Measurements from ENCODE around the gene LRRC63.
"Not testable (repeated sequence)": the region's sequence is repeated elsewhere in the genome, so short reads cannot be mapped to it uniquely, and the experiment has no call there.

Gene LRRC63

GRCh38 chr13:46213242-46213641 lies 1.5 kb downstream of the LRRC63 start:
- Histone ChIP-seq H3K18ac (ENCODE audit: low read length) (no peak overlapping the region), H4K8ac (ENCODE audit: low read depth, low read length) (no peak overlapping the region), H3K27me3 (ENCODE audit: control insufficient read depth in 3 of 3, insufficient read depth in 3 of 3, low read depth in 1 of 3, low read length in 3 of 3) (peaks cover 0 to 18% (median 0%) of the 10 kb centered on the region in 3 experiments), H3K79me1 (ENCODE audit: low read depth, low read length) (no peaks in the 10 kb centered on the region), H3K36me3 (replicated peaks in 1 of 2; ENCODE audit: control insufficient read depth in 2 of 2, insufficient read depth in 2 of 2, low read length in 2 of 2) (no peaks in the 10 kb centered on the region), H2BK12ac (ENCODE audit: low read length) (no peak overlapping the region), H2BK5ac (ENCODE audit: low read length) (no peak overlapping the region), H3K4me2 (ENCODE audit: insufficient read depth, low read length, poor library complexity, severe bottlenecking) (no peak overlapping the region), H3K14ac (ENCODE audit: low read length) (no peak overlapping the region), H3K27ac (replicated peaks; ENCODE audit: low read length) (no peak overlapping the region), H3K9ac (ENCODE audit: low read depth, low read length, poor library complexity) (no peak overlapping the region), H3K4me3 (ENCODE audit: low read length in 2 of 2) (no peak overlapping the region), H2AK5ac (ENCODE audit: low read depth, low read length) (no peak overlapping the region), H4K91ac (ENCODE audit: low read depth, low read length, poor library complexity) (no peak overlapping the region), H3K23ac (ENCODE audit: low read depth, low read length, poor library complexity) (no peak overlapping the region), H3K9me3 (replicated peaks in 1 of 2; ENCODE audit: control insufficient read depth in 2 of 2, insufficient read depth in 1 of 2, low read depth in 1 of 2, low read length in 2 of 2) (no peaks in the 10 kb centered on the region), H3K4ac (ENCODE audit: low read length) (no peak overlapping the region), H2BK120ac (ENCODE audit: low read depth, low read length) (no peak overlapping the region), H2AFZ (ENCODE audit: low read length) (no peak overlapping the region), H3K4me1 (ENCODE audit: control insufficient read depth in 2 of 2, insufficient read depth in 1 of 2, low read depth in 1 of 2, low read length in 2 of 2) (peaks cover 0 to 3% of the 10 kb centered on the region in 2 donors), H2BK15ac (ENCODE audit: low read length) (no peak overlapping the region)
- no CpG with 5 or more reads among the region's 3 CpGs for WGBS, 2 donors (ENCODE audit: extremely low coverage in 2 of 2, insufficient read length in 2 of 2, insufficient replicate concordance in 1 of 2)
- DNase-seq (ENCODE audit: low spot score): no peak

DNA sequence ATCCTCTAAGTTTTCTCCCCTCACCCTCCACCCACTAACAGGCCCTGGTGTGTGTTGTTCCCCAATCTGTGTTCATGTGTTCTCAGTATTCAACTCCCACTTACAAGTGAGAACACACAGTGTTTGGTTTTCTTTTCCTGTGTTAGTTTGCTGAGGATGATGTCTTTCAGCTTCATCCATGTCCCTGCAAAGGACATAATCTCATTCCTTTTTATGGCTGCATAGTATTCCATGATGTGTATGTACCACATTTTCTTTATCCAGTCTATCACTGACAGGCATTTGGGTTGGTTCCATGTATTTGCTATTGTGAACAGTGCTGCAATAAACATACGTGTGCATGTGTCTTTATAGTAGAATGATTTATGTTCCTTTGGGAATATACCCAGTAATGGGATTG lies 3.0 kb downstream of the LRRC63 start:
- not testable (repeated sequence) for H3K23ac ChIP-seq (ENCODE audit: low read depth, low read length, poor library complexity)

GRCh38 chr13:46220234-46220633 lies 8.5 kb downstream of the LRRC63 start:
- H2BK15ac ChIP-seq (ENCODE audit: low read length); H3K27me3 ChIP-seq (ENCODE audit: control insufficient read depth in 3 of 3, insufficient read depth in 3 of 3, low read depth in 1 of 3, low read length in 3 of 3); H3K14ac ChIP-seq (ENCODE audit: low read length); H3K79me1 ChIP-seq (ENCODE audit: low read depth, low read length); H2BK120ac ChIP-seq (ENCODE audit: low read depth, low read length); H3K23ac ChIP-seq (ENCODE audit: low read depth, low read length, poor library complexity); H3K4me2 ChIP-seq (ENCODE audit: insufficient read depth, low read length, poor library complexity, severe bottlenecking); H3K4ac ChIP-seq (ENCODE audit: low read length); H3K27ac ChIP-seq (replicated peaks; ENCODE audit: low read length); H4K8ac ChIP-seq (ENCODE audit: low read depth, low read length); H3K9me3 ChIP-seq (replicated peaks in 1 of 2; ENCODE audit: control insufficient read depth in 2 of 2, insufficient read depth in 1 of 2, low read depth in 1 of 2, low read length in 2 of 2); H2AK5ac ChIP-seq (ENCODE audit: low read depth, low read length); H3K4me3 ChIP-seq (ENCODE audit: low read length in 2 of 2); H3K36me3 ChIP-seq (replicated peaks in 1 of 2; ENCODE audit: control insufficient read depth in 2 of 2, insufficient read depth in 2 of 2, low read length in 2 of 2); H2BK12ac ChIP-seq (ENCODE audit: low read length); H3K18ac ChIP-seq (ENCODE audit: low read length); DNase-seq (ENCODE audit: low spot score); H2BK5ac ChIP-seq (ENCODE audit: low read length); H3K4me1 ChIP-seq (ENCODE audit: control insufficient read depth in 2 of 2, insufficient read depth in 1 of 2, low read depth in 1 of 2, low read length in 2 of 2); H3K9ac ChIP-seq (ENCODE audit: low read depth, low read length, poor library complexity); H4K91ac ChIP-seq (ENCODE audit: low read depth, low read length, poor library complexity): not testable (repeated sequence)
- H2AFZ ChIP-seq (ENCODE audit: low read length): peak overlapping the region; percentile 57
- WGBS, 2 donors (ENCODE audit: extremely low coverage in 2 of 2, insufficient read length in 2 of 2, insufficient replicate concordance in 1 of 2): no CpG with 5 or more reads among the region's 2 CpGs

More for the DNA sequence above, 3.0 kb downstream of the LRRC63 start:
- not testable (repeated sequence) for H2BK5ac ChIP-seq (ENCODE audit: low read length); H4K91ac ChIP-seq (ENCODE audit: low read depth, low read length, poor library complexity); H3K4me2 ChIP-seq (ENCODE audit: insufficient read depth, low read length, poor library complexity, severe bottlenecking); H3K4me1 ChIP-seq (ENCODE audit: control insufficient read depth in 2 of 2, insufficient read depth in 1 of 2, low read depth in 1 of 2, low read length in 2 of 2); DNase-seq (ENCODE audit: low spot score); H2BK15ac ChIP-seq (ENCODE audit: low read length); H3K9me3 ChIP-seq (replicated peaks in 1 of 2; ENCODE audit: control insufficient read depth in 2 of 2, insufficient read depth in 1 of 2, low read depth in 1 of 2, low read length in 2 of 2); H4K8ac ChIP-seq (ENCODE audit: low read depth, low read length); H3K27ac ChIP-seq (replicated peaks; ENCODE audit: low read length); H3K36me3 ChIP-seq (replicated peaks in 1 of 2; ENCODE audit: control insufficient read depth in 2 of 2, insufficient read depth in 2 of 2, low read length in 2 of 2); H3K18ac ChIP-seq (ENCODE audit: low read length); H3K4me3 ChIP-seq (ENCODE audit: low read length in 2 of 2); H2BK12ac ChIP-seq (ENCODE audit: low read length); H3K79me1 ChIP-seq (ENCODE audit: low read depth, low read length); H3K14ac ChIP-seq (ENCODE audit: low read length); H2AFZ ChIP-seq (ENCODE audit: low read length); H3K9ac ChIP-seq (ENCODE audit: low read depth, low read length, poor library complexity); H2BK120ac ChIP-seq (ENCODE audit: low read depth, low read length); H3K4ac ChIP-seq (ENCODE audit: low read length); H2AK5ac ChIP-seq (ENCODE audit: low read depth, low read length)
- peaks cover 0 to 18% (median 0%) of the 10 kb centered on the region in 3 experiments for H3K27me3 ChIP-seq (ENCODE audit: control insufficient read depth in 3 of 3, insufficient read depth in 3 of 3, low read depth in 1 of 3, low read length in 3 of 3)
- no CpG with 5 or more reads among the region's 1 CpG for WGBS, 2 donors (ENCODE audit: extremely low coverage in 2 of 2, insufficient read length in 2 of 2, insufficient replicate concordance in 1 of 2)

GRCh38 chr13:46229251-46229650 lies 17.5 kb downstream of the LRRC63 start:
- no peak overlapping the region for H3K9ac ChIP-seq (ENCODE audit: low read depth, low read length, poor library complexity)
- H3K18ac ChIP-seq (ENCODE audit: low read length): no peak overlapping the region
- H4K8ac ChIP-seq (ENCODE audit: low read depth, low read length): no peak overlapping the region
- no peak overlapping the region for H2AK5ac ChIP-seq (ENCODE audit: low read depth, low read length)
- no peak overlapping the region for H2AFZ ChIP-seq (ENCODE audit: low read length)
- no peak overlapping the region for H3K14ac ChIP-seq (ENCODE audit: low read length)
- H3K4ac ChIP-seq (ENCODE audit: low read length): no peak overlapping the region
- peaks cover 0 to 7% of the 10 kb centered on the region in 2 donors for H3K9me3 ChIP-seq (replicated peaks in 1 of 2; ENCODE audit: control insufficient read depth in 2 of 2, insufficient read depth in 1 of 2, low read depth in 1 of 2, low read length in 2 of 2)
- no peak overlapping the region for H2BK5ac ChIP-seq (ENCODE audit: low read length)
- WGBS, 2 donors (ENCODE audit: extremely low coverage in 2 of 2, insufficient read length in 2 of 2, insufficient replicate concordance in 1 of 2): no CpG with 5 or more reads among the region's 2 CpGs
- H4K91ac ChIP-seq (ENCODE audit: low read depth, low read length, poor library complexity): no peak overlapping the region
- H3K27ac ChIP-seq (replicated peaks; ENCODE audit: low read length): no peak overlapping the region
- peaks cover 0 to 5% (median 0%) of the 10 kb centered on the region in 3 experiments for H3K27me3 ChIP-seq (ENCODE audit: control insufficient read depth in 3 of 3, insufficient read depth in 3 of 3, low read depth in 1 of 3, low read length in 3 of 3)
- H2BK15ac ChIP-seq (ENCODE audit: low read length): no peak overlapping the region
- no peaks in the 10 kb centered on the region for H3K4me1 ChIP-seq (ENCODE audit: control insufficient read depth in 2 of 2, insufficient read depth in 1 of 2, low read depth in 1 of 2, low read length in 2 of 2)
- DNase-seq (ENCODE audit: low spot score): no peak
- H2BK12ac ChIP-seq (ENCODE audit: low read length): no peak overlapping the region
- H3K23ac ChIP-seq (ENCODE audit: low read depth, low read length, poor library complexity): no peak overlapping the region
- H2BK120ac ChIP-seq (ENCODE audit: low read depth, low read length): no peak overlapping the region
- H3K4me3 ChIP-seq (ENCODE audit: low read length in 2 of 2): no peak overlapping the region
- no peaks in the 10 kb centered on the region for H3K79me1 ChIP-seq (ENCODE audit: low read depth, low read length)
- no peak overlapping the region for H3K4me2 ChIP-seq (ENCODE audit: insufficient read depth, low read length, poor library complexity, severe bottlenecking)
- peaks cover 0 to 3% of the 10 kb centered on the region in 2 donors for H3K36me3 ChIP-seq (replicated peaks in 1 of 2; ENCODE audit: control insufficient read depth in 2 of 2, insufficient read depth in 2 of 2, low read length in 2 of 2)
